ENCODE measurements around the gene CPEB4. TPM values are rescaled to one million over a fixed set of nuclear protein-coding genes. Genes with fewer than 3 reads are reported as not detected.

CPEB4 gene
- total RNA-seq, 1 experiment from 2014 or later: 11.1 TPM

GRCh38 chr5:173875189-173875588 is 13.0 kb upstream of the CPEB4 start (continued):
- TF ChIP-seq EZH2phosphoT487 (IDR thresholded peaks at IDR 0.05; ENCODE audit: borderline replicate concordance) (no peak), SP1 (IDR thresholded peaks at IDR 0.05; ENCODE audit: low read depth) (no peak), YY1 (IDR thresholded peaks at IDR 0.05; ENCODE audit: extremely low read depth, insufficient replicate concordance, low read depth, low read length) (no peak), ATF3 (IDR thresholded peaks at IDR 0.05) (no peak)

- ChIA-PET CTCF (no interaction called here), POLR2A (no interaction called here), RAD21 (ENCODE audit: low non-redundant PET in 1 of 2, low total read pairs in 2 of 2, uncharacterized antibody in 2 of 2, unreplicated experiment in 2 of 2) (no interaction called here)
- Histone ChIP-seq H3K27ac (ENCODE audit: low read depth, low read length) (no peak overlapping the region), H3K4me1 (ENCODE audit: control insufficient read depth in 1 of 2, insufficient read depth in 2 of 2, low read length in 2 of 2) (peaks cover 0 to 19% of the 10 kb centered on the region in 2 experiments; a peak in 2 of 4 replicates), H3K36me3 (ENCODE audit: control insufficient read depth in 1 of 2, insufficient read depth in 2 of 2, low read length in 2 of 2) (no peaks in the 10 kb centered on the region), H3K79me2 (ENCODE audit: insufficient read depth, low read length) (no peaks in the 10 kb centered on the region), H3K9me3 (ENCODE audit: control insufficient read depth in 1 of 2, insufficient read depth in 1 of 2, low read depth in 1 of 2, low read length in 2 of 2) (no peaks in the 10 kb centered on the region), H3K9ac (ENCODE audit: low read length) (no peak overlapping the region), H2AFZ (ENCODE audit: low read depth, low read length, poor library complexity, severe bottlenecking) (no peak overlapping the region), H3K27me3 (ENCODE audit: insufficient read depth, low read length) (no peaks in the 10 kb centered on the region), H3K9me2 (ENCODE audit: insufficient read depth) (no peaks in the 10 kb centered on the region), H4K20me1 (ENCODE audit: insufficient read depth) (no peaks in the 10 kb centered on the region), H3K4me3 (replicated peaks in 1 of 2; ENCODE audit: low read depth in 1 of 2, low read length in 2 of 2) (no peak overlapping the region), H3K4me2 (ENCODE audit: low read length) (no peak overlapping the region)
- no TSS peak for BruUV-seq (replicated peaks)
- no peak for TF ChIP-seq ELF1 (IDR thresholded peaks at IDR 0.05; ENCODE audit: borderline replicate concordance, low read depth)
- TF ChIP-seq ZBTB33 (IDR thresholded peaks at IDR 0.05; ENCODE audit: extremely low read depth, insufficient replicate concordance, low read length): no peak
- ATAC-seq (no peak), DNase-seq (ENCODE audit: low read depth, low spot score) (no peak)
- intact Hi-C loops (cut with micrococcal nuclease): no loop called here
Observed at GRCh38 chr5:173878224-173878967, 9.8 kb upstream of the CPEB4 start.
